HTR-8/SVneo (cell line): Measurements from ENCODE around the gene CDYL.
"Not testable (repeated sequence)": the region's sequence is repeated elsewhere in the genome, so short reads cannot be mapped to it uniquely, and the experiment has no call there.

Experiments used
- DNase-seq: peaks from one replicate; pipeline ENCODE4 v3.0.0; 2011; ENCODE audit warnings: low spot score, mixed read lengths; ENCODE audit not compliant: insufficient read length
- FAIRE-seq: peaks from 2 replicates; lab custom pipeline; 2011; peaks lifted over from hg19 to GRCh38; lab: Jason Lieb, UNC

The CDYL gene

DNA sequence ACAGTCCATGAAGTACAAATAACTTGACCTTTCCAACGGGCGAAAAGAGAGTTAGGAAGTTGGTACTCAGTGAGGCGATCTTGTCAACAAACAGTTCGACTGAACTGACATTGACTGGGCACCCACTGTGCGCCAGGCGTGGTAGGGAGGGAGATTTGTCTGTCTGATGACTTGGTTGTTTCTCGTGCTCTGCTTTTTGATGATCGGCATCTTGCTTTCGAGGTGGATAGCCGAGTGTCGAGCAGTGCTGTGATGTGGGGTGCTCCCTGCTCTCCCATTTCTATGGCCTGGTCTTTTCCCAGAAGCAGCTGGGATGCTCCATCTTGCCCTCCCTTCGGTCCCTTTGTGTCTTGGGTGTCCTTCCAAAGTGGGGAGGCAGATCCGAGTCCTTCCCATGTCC is 197.2 kb downstream of the CDYL start:
- FAIRE-seq, result no peak
- no peak for DNase-seq

DNA sequence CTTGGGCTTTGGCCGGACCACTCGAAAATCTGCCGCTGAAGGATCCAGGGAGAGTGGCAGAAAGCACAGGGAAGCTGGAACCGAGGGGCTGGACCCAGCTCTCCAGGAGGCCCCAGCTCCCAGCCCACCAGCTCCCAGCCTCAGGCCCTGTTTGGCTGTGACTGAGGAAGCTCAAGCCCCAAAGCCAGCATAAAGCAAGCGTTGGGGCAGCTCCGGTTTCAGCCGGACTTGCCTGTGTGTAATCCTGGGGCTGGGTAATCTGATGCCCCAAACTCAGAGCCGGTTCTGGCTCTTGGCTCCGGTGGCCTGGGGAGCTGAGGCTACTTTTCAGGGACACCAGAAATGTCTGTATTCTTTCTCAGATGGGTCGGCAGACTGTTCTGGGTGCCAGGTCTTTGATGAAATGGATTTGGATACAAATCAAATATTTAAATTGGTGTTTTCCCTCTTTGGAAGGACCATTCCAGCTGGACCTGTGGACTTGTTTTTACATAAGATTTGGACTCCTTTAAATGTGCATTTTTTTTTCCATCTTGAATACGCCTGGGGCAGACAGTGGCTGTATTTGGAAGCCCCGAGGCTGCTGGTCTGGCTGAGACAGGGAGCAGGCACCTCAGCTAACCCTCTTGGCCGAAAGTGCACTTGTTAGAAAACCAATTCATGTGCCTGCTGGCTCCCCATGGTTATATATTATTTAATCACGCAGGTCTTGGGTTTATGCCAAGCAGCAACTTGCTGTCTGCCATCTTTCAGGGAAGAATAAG is 198.0 kb downstream of the CDYL start:
- DNase-seq, result peak; percentile 14
- no peak for FAIRE-seq

DNA sequence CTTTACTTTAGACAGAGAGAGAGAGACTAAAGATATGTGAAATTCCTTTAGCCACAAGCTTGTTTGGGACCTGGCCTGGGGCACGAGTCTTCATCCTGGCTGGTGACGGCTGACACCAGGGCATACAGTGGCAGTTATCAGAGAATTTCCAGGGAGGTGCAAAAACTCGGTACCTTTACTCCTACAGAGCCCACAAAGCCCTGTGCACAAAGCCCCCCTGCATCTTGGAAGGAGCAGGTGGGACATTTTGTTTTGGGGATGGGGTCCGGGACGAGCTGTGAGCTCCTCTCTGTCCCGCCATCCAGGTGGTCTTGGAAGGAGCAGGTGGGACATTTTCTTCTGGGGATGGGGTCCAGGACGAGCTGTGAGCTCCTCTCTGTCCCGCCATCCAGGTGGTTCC is 198.8 kb downstream of the CDYL start:
- FAIRE-seq (no peak), DNase-seq (no peak)

DNA sequence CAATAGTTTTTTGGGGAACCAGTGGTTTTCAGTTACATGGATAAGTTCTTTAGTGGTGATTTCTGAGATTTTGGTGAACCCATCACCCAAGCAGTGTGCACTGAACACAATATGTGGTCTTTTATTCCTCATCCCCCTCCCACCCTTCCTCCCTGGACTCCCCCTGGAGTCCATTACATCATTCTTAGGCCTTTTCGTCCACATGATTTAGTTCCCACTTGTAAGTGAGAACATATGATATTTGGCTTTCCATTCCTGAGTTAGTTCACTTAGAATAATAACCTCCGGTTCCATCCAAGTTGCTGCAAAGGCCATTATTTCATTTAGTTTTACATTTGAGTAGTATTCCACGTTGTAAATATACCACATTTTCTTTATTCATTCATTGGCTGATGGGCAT is 199.3 kb downstream of the CDYL start:
- FAIRE-seq, result no peak

DNA sequence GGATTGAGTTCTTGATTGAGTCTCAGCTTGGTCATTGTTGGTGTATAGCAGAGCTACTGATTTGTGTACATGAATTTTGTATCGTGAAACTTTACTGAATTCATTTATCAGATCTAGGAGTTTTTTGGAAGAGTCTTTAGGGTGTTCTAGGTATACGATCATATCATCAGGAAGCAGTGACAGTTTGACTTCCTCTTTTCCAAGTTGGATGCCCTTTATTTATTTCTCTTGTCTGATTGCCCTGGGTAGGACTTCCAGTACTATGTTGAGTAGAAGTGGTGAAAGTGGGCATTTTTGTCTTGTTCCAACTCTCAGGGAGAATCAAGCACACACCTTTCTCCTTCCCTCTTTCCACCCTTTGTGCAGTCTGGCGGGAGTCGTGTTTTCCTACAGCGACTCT is 201.3 kb downstream of the CDYL start:
- DNase-seq (no peak), FAIRE-seq (no peak)

More for the DNA sequence above, 199.3 kb downstream of the CDYL start:
- DNase-seq, result no peak

DNA sequence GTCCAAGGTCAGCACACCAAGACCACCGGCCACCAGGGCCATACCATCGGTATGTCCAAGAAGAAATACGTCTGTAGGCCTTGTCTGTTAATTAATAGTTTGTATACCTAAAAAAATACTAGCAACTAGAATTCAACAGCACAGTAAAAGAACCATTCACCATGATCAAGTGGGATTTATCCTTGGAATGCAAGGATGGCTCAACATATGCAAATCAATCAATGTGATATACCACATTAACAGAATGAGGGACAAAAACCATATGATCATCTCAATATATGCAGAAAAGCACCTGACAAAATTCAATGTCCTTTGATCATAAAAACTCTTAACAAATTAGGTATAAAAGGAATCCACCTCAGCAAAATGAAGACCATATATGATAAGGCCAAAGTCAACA is 203.2 kb downstream of the CDYL start:
- DNase-seq (no peak), FAIRE-seq (peak; percentile 23)

DNA sequence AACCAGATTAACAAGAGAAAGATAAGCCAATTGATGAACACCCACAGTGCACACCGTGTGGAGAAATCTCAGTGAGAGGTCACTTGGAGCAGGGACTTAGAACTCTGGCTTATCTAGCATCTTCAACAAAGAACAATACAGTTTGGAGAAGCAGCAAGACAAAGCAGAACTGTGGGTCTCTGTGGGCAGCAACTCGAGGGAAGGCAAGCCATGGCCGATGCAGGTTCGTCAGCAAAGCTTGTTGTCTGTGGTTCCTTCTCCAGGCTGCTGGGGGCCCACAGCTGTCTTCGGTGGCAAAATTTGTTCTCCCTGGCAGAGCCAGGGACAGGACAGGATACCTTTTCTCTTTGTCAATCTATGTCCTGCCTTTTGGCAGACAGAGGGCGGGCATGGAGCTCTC is 205.6 kb downstream of the CDYL start:
- DNase-seq (no peak), FAIRE-seq (no peak)

DNA sequence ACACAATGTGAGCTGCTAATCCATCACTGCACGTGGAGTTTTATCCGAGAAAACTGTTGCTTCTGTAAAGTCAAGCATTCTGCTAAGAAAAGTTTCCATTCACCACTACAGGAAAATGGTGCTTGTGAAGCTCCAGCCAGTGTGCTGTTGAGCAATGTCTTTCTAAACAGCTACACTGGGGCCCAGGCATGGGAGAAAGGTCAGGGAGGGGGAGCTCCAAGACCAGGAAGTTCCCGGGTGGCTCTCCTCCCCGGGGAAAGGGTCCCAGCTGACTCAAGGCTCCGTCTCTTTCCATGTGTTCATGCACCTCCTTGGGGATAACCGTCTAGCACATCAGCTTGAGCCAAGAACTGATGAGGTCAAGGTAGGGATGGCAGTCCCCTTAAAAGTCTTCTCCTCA is 207.1 kb downstream of the CDYL start:
- FAIRE-seq, result no peak
- DNase-seq, result no peak

DNA sequence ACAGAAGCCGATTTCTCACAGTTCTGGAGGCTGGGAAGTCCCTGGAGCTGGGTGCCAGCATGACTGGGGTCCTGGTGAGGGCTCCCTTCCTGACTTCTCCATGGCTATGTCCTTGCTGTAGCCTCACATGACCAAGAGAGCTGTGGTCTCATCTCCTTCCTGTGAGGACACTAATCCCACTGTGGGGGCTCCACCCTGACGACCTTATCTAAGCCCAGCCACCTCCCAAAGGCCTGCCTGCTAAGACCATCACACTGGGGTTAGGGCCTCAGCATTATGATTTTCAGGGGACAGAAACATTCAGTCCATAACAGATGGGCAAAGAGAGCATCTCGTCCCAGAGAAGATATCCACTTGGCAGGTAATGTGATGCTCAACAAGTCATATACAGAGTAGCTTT is 210.8 kb downstream of the CDYL start:
- no peak for FAIRE-seq
- DNase-seq, result no peak

DNA sequence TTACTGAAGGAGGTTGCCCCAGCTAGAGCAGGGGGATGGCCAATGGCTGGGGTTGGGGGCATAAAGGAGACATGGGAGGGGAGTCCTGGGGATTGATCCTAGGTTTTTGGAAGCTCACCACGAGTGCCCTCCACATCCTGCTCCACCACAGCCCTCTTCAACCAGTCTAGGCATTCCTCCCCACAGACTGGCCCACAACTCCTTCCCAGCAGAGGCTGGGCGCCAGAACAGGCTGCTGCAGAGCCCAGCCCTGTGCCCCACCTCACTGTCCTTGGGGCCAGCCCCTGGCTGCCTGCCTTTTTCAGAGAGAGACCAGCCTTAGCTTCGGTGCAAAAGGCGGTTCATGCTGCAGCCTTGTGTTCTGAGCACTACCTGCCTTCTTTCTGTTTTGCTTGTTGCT is 211.2 kb downstream of the CDYL start:
- FAIRE-seq (no peak), DNase-seq (no peak)

DNA sequence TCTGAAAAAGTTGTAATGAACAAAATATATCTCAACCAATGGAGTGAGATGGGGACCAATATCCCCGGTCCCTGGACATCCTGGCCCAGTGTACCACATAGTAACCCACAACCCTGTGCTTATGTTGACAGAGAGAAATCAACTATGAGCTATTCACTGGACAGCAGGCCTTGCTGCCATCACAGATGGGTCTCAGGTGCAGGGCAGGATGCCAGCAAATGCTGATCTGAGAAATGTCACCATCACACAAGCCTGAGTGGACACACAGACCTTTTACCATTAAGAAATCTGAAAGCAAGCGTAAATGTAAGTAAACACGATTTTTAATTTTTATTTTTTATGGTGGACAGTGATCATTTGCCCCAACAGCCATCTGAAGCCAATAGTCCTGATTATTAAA is 218.5 kb downstream of the CDYL start:
- no peak for FAIRE-seq
- no peak for DNase-seq

DNA sequence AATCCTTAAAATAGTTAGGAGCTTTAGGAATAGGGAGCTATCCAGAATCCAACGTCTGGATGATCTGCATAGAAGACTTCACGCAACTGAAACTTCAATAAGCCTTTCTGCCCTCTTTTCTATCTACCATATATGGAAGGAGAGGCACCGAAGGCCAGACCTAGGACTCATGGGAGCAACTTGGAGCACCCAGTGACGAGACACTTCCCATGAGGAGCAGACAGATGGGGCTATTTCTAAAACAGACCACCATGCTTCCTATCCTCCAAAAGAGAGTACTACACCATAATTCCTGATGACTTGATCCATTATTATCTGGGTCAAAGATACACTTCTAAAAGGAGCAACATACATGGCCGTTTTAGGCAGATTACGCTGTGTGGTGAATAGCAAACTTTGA is 221.7 kb downstream of the CDYL start:
- DNase-seq, result no peak
- no peak for FAIRE-seq

DNA sequence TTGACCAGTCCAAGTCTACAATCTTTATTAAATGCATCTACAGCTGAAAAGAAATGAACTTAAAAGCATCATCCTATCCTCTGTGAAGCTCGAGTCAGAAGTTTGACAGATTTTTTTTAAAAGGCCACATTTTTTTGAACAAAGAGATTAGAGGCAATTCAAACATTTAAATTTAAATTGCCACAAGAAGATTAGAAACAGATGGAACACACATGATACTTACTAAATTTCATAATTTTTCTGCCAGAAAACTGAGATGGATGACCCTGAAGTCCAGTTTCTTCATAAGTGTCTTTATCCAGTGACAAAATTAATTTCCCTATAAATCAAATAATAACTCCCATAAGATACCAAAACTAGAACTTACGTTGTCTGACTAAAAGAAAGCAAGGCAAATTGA is 223.4 kb downstream of the CDYL start:
- FAIRE-seq (no peak), DNase-seq (no peak)

DNA sequence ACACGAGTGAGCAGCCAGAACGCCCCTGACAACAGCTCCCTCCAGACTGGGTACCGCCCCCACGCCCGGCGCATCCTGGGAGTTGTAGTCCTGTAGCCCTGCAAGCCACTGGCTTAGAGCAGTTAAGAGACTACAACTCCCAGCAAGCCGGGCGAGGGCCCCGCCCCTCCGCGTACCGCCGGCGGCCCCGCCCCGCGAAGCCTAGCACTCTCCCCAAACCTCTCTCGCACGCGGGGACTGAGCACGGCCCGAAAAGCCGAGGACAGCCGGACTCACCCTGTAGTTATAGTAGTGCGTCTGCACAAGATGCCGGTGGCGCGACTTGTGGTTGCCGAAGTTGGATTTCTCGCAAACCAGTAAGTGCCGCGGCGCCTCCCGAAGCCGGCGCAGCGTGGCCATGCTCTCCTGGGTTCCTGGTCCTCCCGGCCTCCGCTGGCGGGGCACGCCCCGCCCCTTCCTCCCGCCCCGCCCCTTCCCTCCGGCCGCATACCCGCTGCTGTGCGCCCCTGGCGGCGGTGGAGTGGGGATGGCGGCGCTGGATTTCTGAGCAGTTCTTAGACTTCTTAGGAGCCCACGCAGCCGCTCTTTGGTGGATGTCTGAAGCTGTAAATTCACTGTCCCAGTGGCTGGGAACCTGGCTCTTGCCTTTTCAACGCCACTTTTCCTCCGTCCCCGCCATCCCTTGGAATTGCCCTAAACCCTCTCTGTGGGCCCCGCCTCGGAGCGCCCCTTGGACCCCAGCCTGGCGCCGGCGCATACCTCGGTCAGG is 227.6 kb downstream of the CDYL start, which contains the start of gene RPP40:
RPP40 (minus strand) TSS at position 434 of the 769 bp plus-strand sequence; CDS start at position 399, 35 bp downstream.
- FAIRE-seq, result peak; percentile 92
- DNase-seq, result peak; percentile 94

DNA sequence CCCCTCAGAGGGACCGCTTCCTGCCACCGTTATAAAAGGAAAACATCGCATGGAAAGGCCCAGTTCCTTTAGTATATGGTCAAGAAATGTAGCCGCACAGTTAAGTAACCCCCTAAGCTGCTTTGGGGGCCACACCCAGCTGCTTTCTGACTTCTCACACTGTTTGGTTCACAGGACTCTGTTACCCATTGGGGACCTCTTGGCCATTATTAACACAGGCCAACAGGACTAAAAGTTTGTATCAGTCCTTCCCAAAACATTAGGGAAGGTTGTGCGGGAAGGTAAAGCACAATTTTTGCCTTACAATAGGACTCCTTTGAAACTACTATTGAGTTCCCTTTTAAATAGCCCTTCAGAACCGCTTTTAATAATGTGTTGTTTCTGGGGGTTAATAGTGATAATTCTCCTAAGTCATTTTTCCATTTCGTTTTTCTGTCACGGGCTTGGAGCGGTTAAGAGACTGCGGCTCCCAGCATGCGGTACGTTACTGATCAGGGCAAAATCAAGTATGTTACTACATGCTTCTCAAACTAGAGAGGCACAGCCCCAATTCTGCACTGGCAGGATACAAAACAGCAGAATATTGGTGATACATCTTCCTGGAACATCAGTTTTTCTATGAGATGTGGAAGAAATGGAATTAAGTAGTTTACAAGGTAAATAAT is 228.3 kb downstream of the CDYL start:
- DNase-seq, result peak; percentile 28
- FAIRE-seq, result no peak

DNA sequence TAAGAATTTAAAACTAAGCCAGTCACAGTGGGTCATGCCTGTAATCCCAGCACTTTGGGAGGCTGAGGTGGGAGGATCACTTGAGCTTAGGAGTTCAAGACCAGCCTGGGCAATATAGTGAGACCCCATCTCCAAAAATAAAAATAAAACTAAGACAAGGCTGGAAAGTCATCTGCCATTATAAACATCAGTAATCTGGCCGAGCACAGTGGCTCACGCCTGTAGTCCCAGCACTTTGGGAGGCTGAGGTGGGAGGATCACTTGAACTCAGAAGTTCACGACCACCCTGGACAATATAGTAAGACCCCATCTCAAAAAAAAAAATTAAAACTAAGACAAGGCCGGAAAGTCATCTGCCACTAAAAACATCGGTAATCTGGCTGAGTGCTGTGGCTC is 228.8 kb downstream of the CDYL start:
- not testable (repeated sequence) for DNase-seq, FAIRE-seq
